HG03469 (cell line): Measurements from ENCODE around the gene ERCC6L2.

Experiments used
- ATAC-seq: cut with Tn5 transposase; IDR thresholded peaks from one replicate; pipeline ENCODE4 v1.9.1; 2021; ENCODE audit warnings: mild to moderate bottlenecking, moderate library complexity, moderate number of reproducible peaks; ENCODE audit not compliant: unreplicated experiment

The ERCC6L2 gene

GRCh38 chr9:95971815-95972214 is 96.3 kb downstream of the ERCC6L2 start:
- ATAC-seq, result no peak

GRCh38 chr9:95974389-95974788 is 98.9 kb downstream of the ERCC6L2 start:
- no peak for ATAC-seq

GRCh38 chr9:95977371-95977770 is 101.9 kb downstream of the ERCC6L2 start:
- ATAC-seq, result no peak

GRCh38 chr9:95978106-95978505 is 102.6 kb downstream of the ERCC6L2 start:
- no peak for ATAC-seq

GRCh38 chr9:95979446-95979845 is 104.0 kb downstream of the ERCC6L2 start:
- ATAC-seq, result no peak

GRCh38 chr9:95980262-95981125 is 105.0 kb downstream of the ERCC6L2 start:
- ATAC-seq, result no peak

GRCh38 chr9:95981761-95982390 is 106.4 kb downstream of the ERCC6L2 start:
- no peak for ATAC-seq

GRCh38 chr9:95985440-95986055 is 110.1 kb downstream of the ERCC6L2 start:
- ATAC-seq, result no peak

GRCh38 chr9:95989297-95989696 is 113.8 kb downstream of the ERCC6L2 start:
- no peak for ATAC-seq

GRCh38 chr9:95991326-95991725 is 115.8 kb downstream of the ERCC6L2 start:
- ATAC-seq, result no peak

GRCh38 chr9:95992536-95992935 is 117.0 kb downstream of the ERCC6L2 start:
- ATAC-seq, result no peak

GRCh38 chr9:95993337-95993736 is 117.8 kb downstream of the ERCC6L2 start:
- no peak for ATAC-seq

- no peak for ATAC-seq
These were observed 123.9 kb downstream of the ERCC6L2 start for GRCh38 chr9:95999390-95999789.

GRCh38 chr9:96004379-96004778 is 128.9 kb downstream of the ERCC6L2 start:
- ATAC-seq, result no peak

- no peak for ATAC-seq
These were observed 130.9 kb downstream of the ERCC6L2 start for GRCh38 chr9:96006296-96006879.

GRCh38 chr9:96006961-96007360 is 131.5 kb downstream of the ERCC6L2 start:
- no peak for ATAC-seq

- no peak for ATAC-seq
These were observed 133.2 kb downstream of the ERCC6L2 start for GRCh38 chr9:96008502-96009222.

GRCh38 chr9:96009223-96009602 is 133.7 kb downstream of the ERCC6L2 start:
- no peak for ATAC-seq

- ATAC-seq, result no peak
These were observed 134.4 kb downstream of the ERCC6L2 start for GRCh38 chr9:96009690-96010472.

GRCh38 chr9:96014078-96014477 is 138.6 kb downstream of the ERCC6L2 start:
- no peak for ATAC-seq
